ENCODE results near the gene MYL7.

GRCh38 chr7:44167920-44168319 is 26.8 kb upstream of the MYL7 start:
- TF ChIP-seq ZNF8 (CRISPR knock-in tag; IDR thresholded peaks at IDR 0.05) = no peak
- TF ChIP-seq ZFP3 (CRISPR knock-in tag; IDR thresholded peaks at IDR 0.05) = no peak
- TF ChIP-seq PPARA (CRISPR knock-in tag; IDR thresholded peaks at IDR 0.05; ENCODE audit: borderline replicate concordance) = no peak
- no peak for TF ChIP-seq BACH2 (CRISPR knock-in tag; IDR thresholded peaks at IDR 0.05; ENCODE audit: borderline replicate concordance)
- TF ChIP-seq ZNF565 (CRISPR knock-in tag; conservative IDR thresholded peaks at IDR 0.05; ENCODE audit: low read depth) = no peak
- TF ChIP-seq ZNF70 (CRISPR knock-in tag; IDR thresholded peaks at IDR 0.05) = no peak
- TF ChIP-seq OSR1 (CRISPR knock-in tag; IDR thresholded peaks at IDR 0.05) = no peak
- no peak for TF ChIP-seq PATZ1 (CRISPR knock-in tag; IDR thresholded peaks at IDR 0.05; ENCODE audit: borderline replicate concordance)
- no peak for TF ChIP-seq ZFP30 (CRISPR knock-in tag; IDR thresholded peaks at IDR 0.05)
- TF ChIP-seq ZC3H10 (CRISPR knock-in tag; IDR thresholded peaks at IDR 0.05) = no peak
- no peak for TF ChIP-seq CREB5 (CRISPR knock-in tag; IDR thresholded peaks at IDR 0.05; ENCODE audit: low read depth)
- TF ChIP-seq CSDC2 (CRISPR knock-in tag; IDR thresholded peaks at IDR 0.05) = no peak
- TF ChIP-seq SNAI2 (CRISPR knock-in tag; IDR thresholded peaks at IDR 0.05) = no peak
- no peak for TF ChIP-seq TCF4 (CRISPR knock-in tag; IDR thresholded peaks at IDR 0.05; ENCODE audit: borderline replicate concordance)

All from SK-N-SH treated with all-trans-retinoic acid at 6 μM for 48 hours (cell line).